ENCODE measurements around the gene NOL12.

DNA sequence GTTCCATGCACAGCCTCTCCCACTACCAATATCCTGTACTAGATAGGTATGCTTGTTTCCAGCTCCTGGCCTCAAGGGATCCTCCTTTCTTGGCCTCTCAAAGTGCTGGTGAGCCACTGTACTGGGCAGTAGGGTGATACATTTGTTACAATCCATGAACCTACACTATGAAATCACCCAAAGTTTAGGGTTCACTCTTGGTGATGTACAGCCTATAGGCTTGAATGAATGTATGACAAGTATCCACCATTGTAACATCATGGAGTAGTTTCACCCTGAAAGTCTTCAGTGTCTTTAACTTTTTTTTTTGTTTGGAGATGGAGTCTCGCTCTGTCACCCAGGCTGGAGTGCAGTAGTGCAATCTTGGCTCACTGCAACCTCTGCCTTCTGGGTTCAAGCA is 42.5 kb downstream of the NOL12 start:
- no peak for TF ChIP-seq GABPA (IDR thresholded peaks at IDR 0.05; ENCODE audit: low read depth)
- TF ChIP-seq, protein P1, sequence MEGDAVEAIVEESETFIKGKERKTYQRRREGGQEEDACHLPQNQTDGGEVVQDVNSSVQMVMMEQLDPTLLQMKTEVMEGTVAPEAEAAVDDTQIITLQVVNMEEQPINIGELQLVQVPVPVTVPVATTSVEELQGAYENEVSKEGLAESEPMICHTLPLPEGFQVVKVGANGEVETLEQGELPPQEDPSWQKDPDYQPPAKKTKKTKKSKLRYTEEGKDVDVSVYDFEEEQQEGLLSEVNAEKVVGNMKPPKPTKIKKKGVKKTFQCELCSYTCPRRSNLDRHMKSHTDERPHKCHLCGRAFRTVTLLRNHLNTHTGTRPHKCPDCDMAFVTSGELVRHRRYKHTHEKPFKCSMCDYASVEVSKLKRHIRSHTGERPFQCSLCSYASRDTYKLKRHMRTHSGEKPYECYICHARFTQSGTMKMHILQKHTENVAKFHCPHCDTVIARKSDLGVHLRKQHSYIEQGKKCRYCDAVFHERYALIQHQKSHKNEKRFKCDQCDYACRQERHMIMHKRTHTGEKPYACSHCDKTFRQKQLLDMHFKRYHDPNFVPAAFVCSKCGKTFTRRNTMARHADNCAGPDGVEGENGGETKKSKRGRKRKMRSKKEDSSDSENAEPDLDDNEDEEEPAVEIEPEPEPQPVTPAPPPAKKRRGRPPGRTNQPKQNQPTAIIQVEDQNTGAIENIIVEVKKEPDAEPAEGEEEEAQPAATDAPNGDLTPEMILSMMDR (IDR thresholded peaks at IDR 0.05; ENCODE audit: insufficient read depth, low read length), result no peak
- no peak for TF ChIP-seq REST (IDR thresholded peaks at IDR 0.05; ENCODE audit: insufficient replicate concordance, low read depth)
- TF ChIP-seq POLR2AphosphoS5 (IDR thresholded peaks at IDR 0.05; ENCODE audit: low read depth), result no peak
- no peak for TF ChIP-seq SPI1 (IDR thresholded peaks at IDR 0.05; ENCODE audit: borderline replicate concordance, low read depth)
